Transverse colon (tissue), 4 donors: ENCODE results near the gene IL31. TPM values are rescaled to one million over a fixed set of nuclear protein-coding genes. Genes with fewer than 3 reads are reported as not detected.

Experiments
- DNase-seq: peaks from one replicate; pipeline ENCODE4 v3.0.0-alpha.2; 2019
- H3K27ac ChIP-seq, 4 donors: fragments of 200-600 bp; sonication (generic); 2 replicates each; pipeline ENCODE4 v1.5.1; 2016 to 2018; ENCODE audit warnings: inconsistent platforms in 4 of 4
- H3K27me3 ChIP-seq: fragments of 200-600 bp; sonication (generic); 2 replicates; pipeline ENCODE4 v1.5.1; 2017; ENCODE audit warnings: inconsistent platforms
- H3K36me3 ChIP-seq, 4 donors: fragments of 200-600 bp; sonication (generic); 2 replicates each; pipeline ENCODE4 v1.5.1; 2017 to 2019; ENCODE audit warnings: inconsistent platforms in 4 of 4
- H3K4me1 ChIP-seq, 4 donors: fragments of 200-600 bp; sonication (generic); 2 replicates each; pipeline ENCODE4 v1.5.1; 2017 to 2020; ENCODE audit warnings: inconsistent platforms in 4 of 4
- H3K4me3 ChIP-seq, 4 donors: fragments of 200-600 bp; sonication (generic); 1 replicate in 1 of 4; 2 replicates in 3 of 4; pipeline versions ENCODE4 v1.5.1 to v1.6.1; 2017 to 2019; ENCODE audit warnings: inconsistent platforms in 4 of 4
- H3K9me3 ChIP-seq, 2 donors: fragments of 200-600 bp; sonication (generic); 2 replicates each; pipeline ENCODE4 v1.5.1; 2017 to 2019; ENCODE audit warnings: inconsistent platforms in 2 of 2
- CTCF ChIP-seq, 5 experiments: fragments of 200-600 bp in 3 of 5; fragments of 450-650 bp in 2 of 5; sonication (generic) in 3 of 5; IDR thresholded peaks; 1 replicate in 2 of 5; 2 replicates in 3 of 5; pipeline ENCODE4 v1.5.1; 2016 to 2017; ENCODE audit warnings: antibody characterized with exemption in 5 of 5, inconsistent platforms in 3 of 5, mild to moderate bottlenecking in 2 of 5, moderate library complexity in 1 of 5
- EP300 ChIP-seq: sonication (generic); formaldehyde crosslinking; IDR thresholded peaks from one replicate; pipeline ENCODE4 v1.6.1; 2017; ENCODE audit warnings: antibody characterized with exemption, low read depth
- POLR2A ChIP-seq: fragments of 450-650 bp; IDR thresholded peaks from one replicate; pipeline ENCODE4 v1.6.1; 2016; ENCODE audit warnings: antibody characterized with exemption, mild to moderate bottlenecking, moderate library complexity
- POLR2AphosphoS5 ChIP-seq, 3 donors: sonication (generic); formaldehyde crosslinking; IDR thresholded peaks; one replicate each; pipeline ENCODE4 v1.6.1; 2016; ENCODE audit warnings: antibody characterized with exemption in 3 of 3
- WGBS, 2 donors: methylation state at CpG; one replicate each; pipeline ENCODE4 v1.1.5; 2018; ENCODE audit warnings: low coverage in 1 of 2; 5-methylcytosine and 5-hydroxymethylcytosine counted together
- in situ Hi-C, 4 donors: fragments of 200-750 bp; cut with MboI; loops; one replicate each; pipeline versions ENCODE4 v1.15.0 to v1.15.1; 2017; ENCODE audit warnings: low sequenced_read_pairs in 3 of 4, low pct_ligation_motif_present in 1 of 4, low pct_unique_long_range_greater_than_20kb in 1 of 4
- intact Hi-C: fragments of 100-400 bp; cut with DNase I; formaldehyde crosslinking; loops from one replicate; pipeline ENCODE4 v1.15.1; 2023; ENCODE audit warnings: low total_unique reads
- total RNA-seq, 4 donors: library from RNA; depleted of rRNA; stranded (reverse); fragments of >200 nt; gene quantifications; one replicate each; pipeline ENCODE4 v1.1.0, GENCODE V29; 2016

The IL31 gene
- total RNA-seq, 4 donors from 2014 or later = not detected

GRCh38 chr12:122150127-122150681, 23.8 kb downstream of the IL31 start:
- no peak for TF ChIP-seq CTCF (IDR thresholded peaks at IDR 0.05)
- no peak for TF ChIP-seq POLR2A
- no peak for TF ChIP-seq EP300
- no peak for TF ChIP-seq POLR2AphosphoS5 (IDR thresholded peaks at IDR 0.05)
- Histone ChIP-seq H3K4me1 (peaks cover 0 to 3% (median 0%) of the 10 kb centered on the region in 4 donors), H3K27ac (no peak overlapping the region), H3K4me3 (no peak overlapping the region), H3K9me3 (no peaks in the 10 kb centered on the region), H3K36me3 (no peaks in the 10 kb centered on the region), H3K27me3 (no peaks in the 10 kb centered on the region)
- intact Hi-C loops = no loop called here
- WGBS, 2 donors = 33 to 75% methylated on average over 1 to 8 of the region's 8 CpGs
- no peak for DNase-seq
- in situ Hi-C loops = no loop called here

GRCh38 chr12:122148657-122149056, 25.4 kb downstream of the IL31 start:
- Histone ChIP-seq H3K4me3 (no peak overlapping the region), H3K27me3 (no peaks in the 10 kb centered on the region), H3K27ac (no peak overlapping the region), H3K9me3 (no peaks in the 10 kb centered on the region), H3K4me1 (peaks cover 0 to 3% (median 0%) of the 10 kb centered on the region in 4 donors), H3K36me3 (no peaks in the 10 kb centered on the region)
- intact Hi-C loops (no loop called here), in situ Hi-C loops (no loop called here)
- no peak for DNase-seq
- 40 to 44% methylated on average over 5 to 6 of the region's 6 CpGs for WGBS, 2 donors
- no peak for TF ChIP-seq EP300

GRCh38 chr12:122147514-122148290, 26.3 kb downstream of the IL31 start:
- intact Hi-C loops (no loop called here), in situ Hi-C loops (no loop called here)
- 66% methylated on average over 19 of the region's 21 CpGs; no CpG with 5 or more reads in 1 of the 2 donors for WGBS, 2 donors
- H3K27me3 ChIP-seq = no peaks in the 10 kb centered on the region
- H3K36me3 ChIP-seq = peaks cover 0 to 8% (median 3%) of the 10 kb centered on the region in 4 donors
- H3K27ac ChIP-seq = no peak overlapping the region
- no peak overlapping the region for H3K4me3 ChIP-seq
- TF ChIP-seq POLR2AphosphoS5 (IDR thresholded peaks at IDR 0.05) (peak in 1 of 3 donors; percentile 29), EP300 (no peak)
- no peaks in the 10 kb centered on the region for H3K9me3 ChIP-seq
- no peak for DNase-seq
- H3K4me1 ChIP-seq = peaks cover 0 to 3% (median 0%) of the 10 kb centered on the region in 4 donors

- Histone ChIP-seq H3K27ac (no peak overlapping the region), H3K4me3 (no peak overlapping the region), H3K9me3 (no peaks in the 10 kb centered on the region), H3K36me3 (peaks cover 0 to 28% (median 20%) of the 10 kb centered on the region in 4 donors), H3K4me1 (no peaks in the 10 kb centered on the region), H3K27me3 (no peaks in the 10 kb centered on the region)
- TF ChIP-seq EP300 (no peak), POLR2A (no peak), CTCF (IDR thresholded peaks at IDR 0.05) (no peak), POLR2AphosphoS5 (IDR thresholded peaks at IDR 0.05) (no peak)
- in situ Hi-C loops (no loop called here), intact Hi-C loops (no loop called here)
- no peak for DNase-seq
- 86% methylated on average over 20 of the region's 23 CpGs; no CpG with 5 or more reads in 1 of the 2 donors for WGBS, 2 donors
These were observed 28.3 kb downstream of the IL31 start for GRCh38 chr12:122145505-122146330.

GRCh38 chr12:122144885-122145284, 29.1 kb downstream of the IL31 start:
- Histone ChIP-seq H3K4me3 (no peak overlapping the region), H3K4me1 (no peaks in the 10 kb centered on the region), H3K9me3 (no peaks in the 10 kb centered on the region), H3K27me3 (no peaks in the 10 kb centered on the region), H3K36me3 (peaks cover 0 to 31% (median 21%) of the 10 kb centered on the region in 4 donors), H3K27ac (no peak overlapping the region)
- TF ChIP-seq EP300 = no peak
- TF ChIP-seq POLR2AphosphoS5 (IDR thresholded peaks at IDR 0.05) = no peak
- TF ChIP-seq CTCF (IDR thresholded peaks at IDR 0.05) = no peak
- no peak for TF ChIP-seq POLR2A
- intact Hi-C loops = no loop called here
- 94 to 100% methylated on average over 2 to 12 of the region's 12 CpGs for WGBS, 2 donors
- in situ Hi-C loops = no loop called here
- DNase-seq = no peak
